ENCODE data around the gene GREB1.
A peak's percentile ranks its signal among the peaks of the same experiment; 100 is the strongest.

GREB1 gene

DNA sequence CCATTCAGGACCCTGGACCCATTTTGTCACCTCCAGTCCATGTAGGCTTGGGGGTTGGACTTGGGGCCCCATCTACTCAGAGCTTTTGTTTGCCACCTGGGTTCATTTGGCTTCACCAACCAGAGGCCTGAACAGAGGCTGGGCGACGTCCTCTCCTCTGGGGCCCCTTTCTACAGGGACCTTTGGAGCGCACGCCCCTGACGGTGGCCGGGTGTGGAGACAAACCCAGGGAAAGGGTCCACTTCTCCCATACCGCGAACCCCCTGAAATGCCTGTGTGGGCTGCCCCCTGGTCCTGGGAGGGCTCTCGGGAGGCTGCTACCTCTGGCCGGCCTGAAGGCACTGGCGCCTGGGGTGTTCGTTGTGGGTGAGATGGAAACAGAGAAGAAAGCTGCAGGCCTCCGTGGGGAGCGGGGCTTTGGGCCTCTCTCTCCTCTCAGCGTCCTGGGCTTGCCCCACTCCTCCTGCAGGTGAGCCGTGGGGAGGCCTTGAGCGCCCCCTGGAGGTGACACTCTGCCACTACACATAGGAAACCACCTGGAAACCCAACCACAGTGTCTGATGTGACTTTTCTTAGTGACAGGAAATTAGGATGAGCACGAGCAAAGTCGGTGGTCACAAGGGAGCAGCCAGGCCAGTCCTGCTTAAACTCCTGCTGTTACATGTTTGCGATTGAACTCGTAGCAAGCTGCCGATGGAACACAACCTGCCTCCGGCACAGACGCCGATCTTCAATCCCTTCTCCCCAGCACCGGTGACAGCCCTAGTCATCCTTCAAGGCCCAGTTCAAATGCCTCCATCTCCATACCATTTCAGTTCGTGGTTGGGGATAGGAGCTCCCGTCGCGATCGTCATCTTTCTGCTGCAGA, 148.1 kb downstream of the GREB1 start:
- DNase-seq (ENCODE audit: low spot score): no peak

GRCh38 chr2:11682590-11682915, 148.7 kb downstream of the GREB1 start:
- DNase-seq (ENCODE audit: low spot score): no peak

DNA sequence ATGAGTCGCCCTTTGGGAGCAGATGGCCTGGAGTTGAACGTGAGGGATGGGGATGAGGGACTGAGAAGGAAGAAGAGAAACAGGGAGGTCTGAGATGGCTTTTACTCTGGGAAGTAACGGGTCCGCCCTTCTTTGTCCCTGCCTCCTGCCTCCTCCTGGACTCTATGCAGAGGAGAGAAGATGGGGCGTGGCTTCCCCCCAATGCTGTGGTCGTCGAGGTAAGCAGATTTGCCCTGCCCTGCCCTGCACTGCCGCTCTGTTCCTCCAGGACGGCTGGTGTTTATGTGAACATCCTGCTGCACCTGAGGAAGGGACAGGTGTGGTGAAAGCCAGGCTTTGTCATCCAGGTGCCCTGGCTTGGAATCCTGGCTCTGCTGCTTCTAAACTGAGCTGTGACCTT, 149.6 kb downstream of the GREB1 start:
- DNase-seq (ENCODE audit: low spot score): no peak

DNA sequence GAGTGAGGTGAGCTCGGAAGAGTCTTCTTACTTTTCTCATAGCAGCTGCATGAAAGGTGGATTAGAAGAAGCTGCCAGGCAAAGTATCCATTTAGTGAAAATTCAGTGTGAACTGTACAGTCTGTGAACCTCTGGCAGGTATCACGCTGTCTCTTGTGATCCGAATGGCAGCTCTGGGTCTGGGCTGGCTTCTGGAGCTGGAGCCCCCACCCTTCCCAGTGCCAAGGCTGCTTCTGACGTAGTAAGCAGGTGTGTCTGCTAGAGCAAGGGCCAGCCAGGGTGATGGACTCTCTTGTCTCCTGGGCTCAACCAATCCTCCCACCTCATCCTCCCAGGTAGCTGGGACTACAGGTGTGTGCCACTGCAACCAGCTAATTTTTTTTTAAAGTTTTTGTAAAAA, 150.1 kb downstream of the GREB1 start:
- no peak for DNase-seq (ENCODE audit: low spot score)

DNA sequence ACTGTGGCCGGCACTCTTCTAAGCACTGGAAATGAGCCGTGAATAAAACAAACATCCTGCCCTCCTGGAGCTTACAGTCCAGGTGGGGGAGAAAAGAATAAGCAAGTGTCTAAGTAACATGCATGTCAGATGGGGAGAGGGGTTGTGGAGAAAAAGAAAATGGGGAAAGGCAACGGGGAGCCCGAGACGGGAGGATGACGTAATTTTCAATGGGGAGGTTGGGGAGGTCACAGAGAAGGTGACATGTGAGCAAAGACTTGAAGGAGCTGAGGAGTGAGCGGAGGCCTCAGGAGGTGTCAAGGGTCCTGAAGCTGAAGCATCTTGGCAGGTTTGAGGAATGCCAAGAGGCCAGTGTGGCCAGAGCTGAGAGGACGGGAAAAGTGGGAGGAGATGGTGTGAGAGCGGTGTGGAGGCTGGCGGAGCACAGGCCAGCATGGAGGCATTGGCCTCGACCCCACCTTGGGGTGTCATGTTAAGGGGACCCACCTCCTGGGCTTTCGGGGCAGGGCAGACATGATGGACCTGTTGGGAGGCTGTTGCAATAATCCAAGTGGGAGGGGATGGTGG, 151.1 kb downstream of the GREB1 start:
- DNase-seq (ENCODE audit: low spot score): no peak

DNA sequence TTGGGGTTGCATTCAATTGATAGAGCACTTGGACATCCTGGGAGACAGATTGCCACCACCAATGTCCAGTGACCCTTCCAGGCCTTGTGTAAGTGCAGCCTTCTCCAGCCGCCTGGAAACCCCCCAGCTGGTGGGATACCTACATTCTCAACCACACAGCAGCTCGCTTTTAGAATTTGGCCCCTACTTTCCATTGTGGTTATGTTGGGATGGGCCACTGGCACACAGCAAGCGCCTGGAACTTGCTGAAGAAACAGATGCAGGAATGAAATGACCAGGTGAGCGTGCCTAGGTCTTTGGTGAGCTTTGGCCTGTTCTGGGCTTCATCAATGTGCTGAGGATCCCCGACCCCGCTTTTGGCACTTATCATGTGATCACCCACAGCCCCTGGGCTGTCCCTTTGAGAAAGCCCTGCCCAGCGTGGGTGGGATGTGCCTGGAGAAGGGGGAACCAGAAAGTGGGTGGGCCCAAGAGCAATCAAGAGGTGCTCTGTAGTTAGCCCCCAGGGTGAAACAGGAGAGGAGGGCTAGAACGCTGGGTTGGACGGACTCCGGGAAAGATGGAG, 152.1 kb downstream of the GREB1 start:
- no peak for DNase-seq (ENCODE audit: low spot score)

DNA sequence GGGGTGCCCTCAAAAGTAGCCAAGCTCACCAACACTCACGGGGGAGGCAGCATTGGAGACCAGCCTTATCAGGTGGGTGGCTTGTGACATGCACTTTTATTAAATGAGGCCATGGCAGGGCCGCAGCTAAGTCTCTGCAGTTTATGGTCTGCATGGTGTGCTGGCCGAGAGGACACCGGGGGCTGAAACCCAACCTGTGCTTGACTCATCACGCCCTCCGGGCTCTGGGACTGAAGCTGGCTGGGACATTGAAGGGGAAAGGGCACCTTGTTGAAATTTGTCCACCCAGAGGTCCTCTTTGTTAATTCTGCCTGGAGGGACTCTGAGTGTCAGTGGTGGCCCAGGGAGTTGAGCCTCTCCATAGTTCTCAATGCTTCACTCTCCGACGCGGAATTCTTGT, 153.9 kb downstream of the GREB1 start:
- DNase-seq (ENCODE audit: low spot score): no peak

DNA sequence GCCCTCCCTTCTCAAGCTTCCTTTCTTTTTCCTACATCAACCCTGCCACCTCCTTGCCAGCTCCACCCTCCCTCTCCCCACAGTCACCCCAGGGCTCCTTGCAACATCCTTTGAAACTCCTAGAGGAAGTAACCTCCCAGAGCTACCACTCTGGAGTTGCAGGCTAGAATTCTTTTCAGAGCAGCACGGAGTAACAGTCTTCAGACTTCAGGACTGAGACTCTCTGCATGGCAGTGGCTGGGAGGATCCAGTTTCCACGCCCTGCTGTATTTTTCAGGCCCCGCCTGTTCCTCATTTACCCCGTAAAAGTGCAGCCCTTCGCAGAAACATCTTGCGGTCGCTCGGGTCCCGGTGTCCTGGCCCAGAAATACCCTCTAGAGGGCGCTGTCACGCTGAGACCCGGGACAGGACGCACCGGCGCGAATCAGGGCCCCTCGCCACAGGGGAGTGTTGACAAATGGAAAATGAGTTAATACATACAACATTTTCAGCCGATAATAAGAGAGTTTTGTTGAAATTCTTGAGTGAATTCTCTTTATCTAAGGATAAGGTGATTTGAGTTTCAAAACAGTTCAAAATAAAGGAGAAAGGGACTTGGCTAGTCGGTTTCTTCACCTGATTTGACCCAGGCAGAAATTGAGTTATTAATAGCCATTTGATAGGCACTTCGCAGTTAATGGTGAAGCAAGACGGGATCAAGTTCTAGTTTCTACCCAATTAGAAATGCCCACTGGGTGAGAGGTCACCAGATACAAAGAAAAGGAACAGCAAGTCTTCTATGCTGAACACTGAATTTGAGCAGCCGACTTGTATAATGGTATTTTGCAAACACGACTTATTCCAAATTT, 154.6 kb downstream of the GREB1 start:
- peak; percentile 75 for DNase-seq (ENCODE audit: low spot score)

GRCh38 chr2:11691076-11691660, 157.3 kb downstream of the GREB1 start:
- no peak for DNase-seq (ENCODE audit: low spot score)
